Thoracic aorta (tissue), 2 donors: ENCODE measurements around the gene DPF1. TPM values are rescaled to one million over a fixed set of nuclear protein-coding genes. Genes with fewer than 3 reads are reported as not detected.

Experiments used
- ATAC-seq: fragments of 150-250 bp; one replicate; pipeline ENCODE4 v1.8.0; 2017; ENCODE audit warnings: low read depth; ENCODE audit not compliant: insufficient number of reproducible peaks, low FRiP score
- DNase-seq: peaks from one replicate; pipeline ENCODE4 v3.0.0-alpha.2; 2020; ENCODE audit warnings: low spot score
- H3K27ac ChIP-seq, 2 donors: fragments of 200-600 bp; sonication (generic); 1 replicate in 1 of 2; 2 replicates in 1 of 2; pipeline ENCODE4 v1.5.1; 2016; ENCODE audit warnings: mild to moderate bottlenecking in 2 of 2, moderate library complexity in 2 of 2
- H3K27me3 ChIP-seq: fragments of 200-600 bp; sonication (generic); replicated peaks from 2 replicates; pipeline ENCODE4 v1.6.0; 2016; ENCODE audit warnings: mild to moderate bottlenecking; ENCODE audit not compliant: insufficient read depth
- H3K36me3 ChIP-seq: fragments of 200-600 bp; sonication (generic); one replicate; pipeline ENCODE4 v1.5.1; 2016
- H3K4me1 ChIP-seq, 2 donors: fragments of 200-600 bp; sonication (generic); 1 replicate in 1 of 2; 2 replicates in 1 of 2; pipeline versions ENCODE4 v1.5.1 to v1.6.0; 2016; ENCODE audit warnings: low read depth in 2 of 2, mild to moderate bottlenecking in 1 of 2; ENCODE audit not compliant: control insufficient read depth in 1 of 2
- H3K4me3 ChIP-seq: fragments of 200-600 bp; sonication (generic); 2 replicates; pipeline ENCODE4 v1.5.1; 2016; ENCODE audit warnings: mild to moderate bottlenecking
- H3K9me3 ChIP-seq: fragments of 200-600 bp; sonication (generic); 2 replicates; pipeline ENCODE4 v1.5.1; 2016
- CTCF ChIP-seq: fragments of 200-600 bp; sonication (generic); IDR thresholded peaks from one replicate; pipeline ENCODE4 v1.5.1; 2019; ENCODE audit warnings: antibody characterized with exemption
- total RNA-seq, 2 donors: library from RNA; depleted of rRNA; stranded (reverse); fragments of >200 nt; gene quantifications; one replicate each; pipeline versions ENCODE4 v1.1.0 to v1.2.3, GENCODE V29; 2016

The DPF1 gene
- total RNA-seq, 2 donors from 2014 or later: 0.85 to 1.2 TPM

GRCh38 chr19:38191747-38192146 lies 32.3 kb downstream of the DPF1 start:
- TF ChIP-seq CTCF: no peak
- DNase-seq (no peak), ATAC-seq (no peak)
- no peak overlapping the region for H3K4me3 ChIP-seq
- H3K27ac ChIP-seq: no peak overlapping the region
- peaks cover 2% of the 10 kb centered on the region for H3K36me3 ChIP-seq
- no peaks in the 10 kb centered on the region for H3K27me3 ChIP-seq
- no peaks in the 10 kb centered on the region for H3K4me1 ChIP-seq
- no peaks in the 10 kb centered on the region for H3K9me3 ChIP-seq

- Histone ChIP-seq H3K36me3 (peaks cover 2% of the 10 kb centered on the region), H3K27me3 (no peaks in the 10 kb centered on the region), H3K9me3 (no peaks in the 10 kb centered on the region), H3K4me1 (no peaks in the 10 kb centered on the region), H3K27ac (no peak overlapping the region), H3K4me3 (no peak overlapping the region)
- ATAC-seq (no peak), DNase-seq (no peak)
- no peak for TF ChIP-seq CTCF
These were observed 33.2 kb downstream of the DPF1 start for GRCh38 chr19:38190793-38191192.

- Histone ChIP-seq H3K36me3 (peaks cover 2% of the 10 kb centered on the region), H3K27me3 (no peaks in the 10 kb centered on the region), H3K9me3 (no peaks in the 10 kb centered on the region), H3K4me1 (no peaks in the 10 kb centered on the region), H3K27ac (no peak overlapping the region), H3K4me3 (no peak overlapping the region)
- ATAC-seq (no peak), DNase-seq (no peak)
- TF ChIP-seq CTCF: no peak
These were observed 34.0 kb downstream of the DPF1 start for GRCh38 chr19:38190061-38190460.

GRCh38 chr19:38185562-38185961 lies 38.5 kb downstream of the DPF1 start:
- H3K27me3 ChIP-seq: no peaks in the 10 kb centered on the region
- H3K9me3 ChIP-seq: peaks cover under 1% of the 10 kb centered on the region
- no peak for ATAC-seq
- H3K36me3 ChIP-seq: peaks cover 3% of the 10 kb centered on the region
- DNase-seq: no peak
- peaks cover 0 to 11% of the 10 kb centered on the region in 2 donors for H3K4me1 ChIP-seq
- H3K4me3 ChIP-seq: no peak overlapping the region
- no peak overlapping the region for H3K27ac ChIP-seq
- no peak for TF ChIP-seq CTCF

GRCh38 chr19:38184815-38185214 lies 39.2 kb downstream of the DPF1 start:
- Histone ChIP-seq H3K36me3 (peaks cover 3% of the 10 kb centered on the region), H3K4me3 (no peak overlapping the region), H3K27ac (no peak overlapping the region), H3K27me3 (no peaks in the 10 kb centered on the region), H3K4me1 (peaks cover 0 to 11% of the 10 kb centered on the region in 2 donors), H3K9me3 (peaks cover 8% of the 10 kb centered on the region)
- TF ChIP-seq CTCF: no peak
- ATAC-seq (no peak), DNase-seq (no peak)
